Astrocyte (in vitro differentiated cells and primary cell): ENCODE data around the gene SGPL1. TPM values are rescaled to one million over a fixed set of nuclear protein-coding genes. Genes with fewer than 3 reads are reported as not detected.

Experiments
- DNase-seq: peaks from one replicate; pipeline ENCODE4 v3.0.0-alpha.2; 2010; ENCODE audit warnings: low read depth
- FAIRE-seq: peaks from 2 replicates; lab custom pipeline; 2011; peaks lifted over from hg19 to GRCh38; lab: Jason Lieb, UNC
- H2AFZ ChIP-seq: 2 replicates; pipeline ENCODE4 v1.6.0; 2012; ENCODE audit warnings: low read depth, low read length, inconsistent platforms
- H3K27ac ChIP-seq: 2 replicates; pipeline ENCODE4 v1.5.1; 2011; ENCODE audit warnings: low read depth, low read length, inconsistent platforms
- H3K27me3 ChIP-seq: 2 replicates; pipeline ENCODE4 v1.6.0; 2011; ENCODE audit warnings: low read length, inconsistent platforms; ENCODE audit not compliant: insufficient read depth
- H3K36me3 ChIP-seq: 2 replicates; pipeline ENCODE4 v1.5.1; 2011; ENCODE audit warnings: low read length, inconsistent platforms; ENCODE audit not compliant: insufficient read depth
- H3K4me1 ChIP-seq: 2 replicates; pipeline ENCODE4 v1.5.1; 2011; ENCODE audit warnings: low read length, inconsistent platforms; ENCODE audit not compliant: insufficient read depth
- H3K4me2 ChIP-seq: 2 replicates; pipeline ENCODE4 v1.6.0; 2012; ENCODE audit warnings: low read length, inconsistent platforms
- H3K4me3 ChIP-seq: 2 replicates; pipeline ENCODE4 v1.5.1; 2011; ENCODE audit warnings: low read depth, mild to moderate bottlenecking, low read length, inconsistent platforms; ENCODE audit not compliant: insufficient read depth
- H3K79me2 ChIP-seq: 2 replicates; pipeline ENCODE4 v1.6.0; 2012; ENCODE audit warnings: mild to moderate bottlenecking, low read length, inconsistent platforms; ENCODE audit not compliant: insufficient read depth
- H3K9ac ChIP-seq: 2 replicates; pipeline ENCODE4 v1.6.0; 2012; ENCODE audit warnings: mild to moderate bottlenecking, low read length, inconsistent platforms
- H3K9me3 ChIP-seq: 2 replicates; pipeline ENCODE4 v1.5.1; 2012; ENCODE audit warnings: low read depth, mild to moderate bottlenecking, low read length, inconsistent platforms; ENCODE audit not compliant: insufficient read depth
- H4K20me1 ChIP-seq: 2 replicates; pipeline ENCODE4 v1.6.0; 2012; ENCODE audit warnings: low read length, inconsistent platforms; ENCODE audit not compliant: insufficient read depth
- H3K27ac Mint-ChIP-seq: one replicate; pipeline ENCODE4 v1.8.0; 2021; ENCODE audit warnings: mild to moderate bottlenecking, mixed read lengths; ENCODE audit not compliant: unreplicated experiment
- H3K27me3 Mint-ChIP-seq: one replicate; pipeline ENCODE4 v1.8.0; 2021; ENCODE audit warnings: low read depth, mixed read lengths; ENCODE audit not compliant: unreplicated experiment
- H3K36me3 Mint-ChIP-seq: one replicate; pipeline ENCODE4 v1.8.0; 2021; ENCODE audit warnings: low read depth, mixed read lengths; ENCODE audit not compliant: unreplicated experiment
- H3K4me1 Mint-ChIP-seq: one replicate; pipeline ENCODE4 v1.8.0; 2021; ENCODE audit warnings: low read depth, mixed read lengths; ENCODE audit not compliant: unreplicated experiment
- H3K4me3 Mint-ChIP-seq: one replicate; pipeline ENCODE4 v1.8.0; 2021; ENCODE audit warnings: mild to moderate bottlenecking, moderate library complexity, mixed read lengths; ENCODE audit not compliant: unreplicated experiment
- H3K9me3 Mint-ChIP-seq: one replicate; pipeline ENCODE4 v1.8.0; 2021; ENCODE audit warnings: mild to moderate bottlenecking, mixed read lengths; ENCODE audit not compliant: unreplicated experiment
- EZH2 ChIP-seq: IDR thresholded peaks from 2 replicates; pipeline ENCODE4 v1.6.1; 2012; ENCODE audit warnings: mild to moderate bottlenecking, low read length, inconsistent platforms; ENCODE audit not compliant: insufficient read depth
- total RNA-seq: library from RNA; stranded (reverse); gene quantifications from 2 replicates; pipeline ENCODE4 v1.2.1, GENCODE V29; 2021
- TF ChIP-seq, protein P1 (sequence below): IDR thresholded peaks from 2 replicates; pipeline ENCODE4 v1.5.1; 2011; ENCODE audit warnings: low read depth, mild to moderate bottlenecking, inconsistent platforms, low read length, moderate library complexity; ENCODE audit not compliant: insufficient read depth

The SGPL1 gene
- total RNA-seq, 1 donor from 2014 or later: 101 TPM

DNA sequence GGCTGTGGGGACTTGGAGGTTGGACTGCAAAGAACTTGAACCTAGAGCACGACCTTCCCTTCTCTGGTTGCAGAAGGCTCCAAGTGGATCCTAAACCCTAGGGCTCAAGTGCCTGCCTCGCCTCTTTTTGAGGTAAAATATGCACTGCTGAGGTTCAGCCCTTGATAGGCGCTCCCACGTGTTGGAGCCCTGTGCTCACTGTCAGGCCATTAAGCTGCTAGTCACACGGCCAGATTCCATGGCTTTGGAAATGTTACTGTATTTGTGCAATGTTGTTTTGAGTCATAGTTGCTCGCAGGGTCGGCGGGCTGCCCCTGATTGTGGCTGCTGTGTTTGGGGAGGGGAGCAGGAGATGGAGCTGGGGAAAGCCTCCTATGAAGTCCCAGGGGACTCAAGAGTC, 112.4 kb downstream of the SGPL1 start:
- Histone ChIP-seq H3K27ac (no peak overlapping the region), H3K9me3 (no peaks in the 10 kb centered on the region), H4K20me1 (peaks cover 3% of the 10 kb centered on the region), H3K4me1 (peaks cover 25% of the 10 kb centered on the region), H3K27me3 (peaks cover 9% of the 10 kb centered on the region), H3K79me2 (no peaks in the 10 kb centered on the region), H3K36me3 (no peaks in the 10 kb centered on the region), H3K4me2 (no peak overlapping the region), H2AFZ (no peak overlapping the region), H3K4me3 (no peak overlapping the region), H3K9ac (no peak overlapping the region)
- Mint-ChIP-seq H3K36me3 (no peaks in the 10 kb centered on the region), H3K27ac (no peak overlapping the region), H3K4me1 (peaks cover 17% of the 10 kb centered on the region), H3K9me3 (no peaks in the 10 kb centered on the region), H3K27me3 (peaks cover 50% of the 10 kb centered on the region), H3K4me3 (no peak overlapping the region)
- FAIRE-seq: no peak
- TF ChIP-seq, protein P1, sequence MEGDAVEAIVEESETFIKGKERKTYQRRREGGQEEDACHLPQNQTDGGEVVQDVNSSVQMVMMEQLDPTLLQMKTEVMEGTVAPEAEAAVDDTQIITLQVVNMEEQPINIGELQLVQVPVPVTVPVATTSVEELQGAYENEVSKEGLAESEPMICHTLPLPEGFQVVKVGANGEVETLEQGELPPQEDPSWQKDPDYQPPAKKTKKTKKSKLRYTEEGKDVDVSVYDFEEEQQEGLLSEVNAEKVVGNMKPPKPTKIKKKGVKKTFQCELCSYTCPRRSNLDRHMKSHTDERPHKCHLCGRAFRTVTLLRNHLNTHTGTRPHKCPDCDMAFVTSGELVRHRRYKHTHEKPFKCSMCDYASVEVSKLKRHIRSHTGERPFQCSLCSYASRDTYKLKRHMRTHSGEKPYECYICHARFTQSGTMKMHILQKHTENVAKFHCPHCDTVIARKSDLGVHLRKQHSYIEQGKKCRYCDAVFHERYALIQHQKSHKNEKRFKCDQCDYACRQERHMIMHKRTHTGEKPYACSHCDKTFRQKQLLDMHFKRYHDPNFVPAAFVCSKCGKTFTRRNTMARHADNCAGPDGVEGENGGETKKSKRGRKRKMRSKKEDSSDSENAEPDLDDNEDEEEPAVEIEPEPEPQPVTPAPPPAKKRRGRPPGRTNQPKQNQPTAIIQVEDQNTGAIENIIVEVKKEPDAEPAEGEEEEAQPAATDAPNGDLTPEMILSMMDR: no peak
- TF ChIP-seq EZH2: no peak
- DNase-seq: peak; percentile 8

DNA sequence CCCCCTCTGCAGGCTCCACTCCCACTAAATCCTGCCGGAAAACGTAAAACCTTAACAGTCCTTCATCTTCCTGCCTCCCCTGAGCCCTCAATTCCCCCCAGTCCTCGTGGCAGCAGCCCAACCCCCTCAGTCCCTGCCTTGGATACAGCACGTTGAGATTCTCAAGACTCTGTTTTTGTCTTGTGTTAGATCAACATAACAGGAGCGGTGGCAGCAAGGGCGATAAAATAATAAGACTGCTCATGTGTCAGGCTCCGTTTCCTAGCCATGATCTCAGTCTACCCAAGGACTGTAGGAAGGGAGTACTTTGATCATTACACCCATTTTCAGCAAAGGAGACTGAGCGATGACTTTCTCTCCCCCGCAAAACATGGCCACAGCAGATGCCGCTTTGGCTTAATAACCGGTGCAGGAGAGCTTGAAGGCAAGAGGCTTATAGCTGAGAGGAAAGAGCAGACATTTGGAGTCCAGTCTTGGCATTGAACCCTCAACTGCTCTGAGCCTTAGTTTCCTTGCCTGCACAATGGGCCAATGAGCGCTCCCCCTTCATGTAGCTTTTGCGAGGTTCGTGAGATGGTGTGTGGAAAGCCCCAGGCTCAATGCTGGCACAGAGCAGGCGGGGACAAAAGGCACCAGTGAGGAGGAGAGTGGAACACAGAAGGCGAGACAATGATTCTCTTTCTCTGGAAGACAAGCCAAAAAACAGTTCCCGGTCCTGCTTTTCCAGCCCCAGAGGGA, 114.7 kb downstream of the SGPL1 start:
- DNase-seq (no peak), FAIRE-seq (no peak)
- no peaks in the 10 kb centered on the region for H3K9me3 Mint-ChIP-seq
- H3K36me3 Mint-ChIP-seq: no peaks in the 10 kb centered on the region
- Histone ChIP-seq H3K27ac (no peak overlapping the region), H3K4me1 (peaks cover 25% of the 10 kb centered on the region), H3K27me3 (peaks cover 16% of the 10 kb centered on the region), H4K20me1 (peaks cover 3% of the 10 kb centered on the region), H2AFZ (no peak overlapping the region), H3K79me2 (no peaks in the 10 kb centered on the region), H3K4me2 (peak overlapping the region; percentile 20), H3K9ac (no peak overlapping the region), H3K4me3 (no peak overlapping the region), H3K36me3 (no peaks in the 10 kb centered on the region), H3K9me3 (no peaks in the 10 kb centered on the region)
- peaks cover 46% of the 10 kb centered on the region for H3K27me3 Mint-ChIP-seq
- no peak overlapping the region for H3K4me3 Mint-ChIP-seq
- no peak overlapping the region for H3K27ac Mint-ChIP-seq
- TF ChIP-seq, protein P1: no peak
- TF ChIP-seq EZH2: no peak
- H3K4me1 Mint-ChIP-seq: peaks cover 17% of the 10 kb centered on the region

Other genes starting within 250 kb of the SGPL1 start
- 0.14 and 0.16 TPM in 2 replicates for gene PRF1, start 213.2 kb upstream of the SGPL1 start, total RNA-seq
- 19.4 and 30.2 TPM in 2 replicates for gene ADAMTS14, start 143.4 kb upstream of the SGPL1 start, total RNA-seq
- not detected in 2 replicates for gene TBATA, start 30.6 kb upstream of the SGPL1 start, total RNA-seq
- gene PCBD1, start 72.6 kb downstream of the SGPL1 start, total RNA-seq: 48.5 and 54.6 TPM in 2 replicates